NCI-H748 treated with DMSO at 0.1 percent for 48 hours (cell line): ENCODE measurements around the gene BMPR2.

ENCODE experiments used
- DNase-seq: peaks from one replicate; lab custom pipeline; 2025; lab: John Stamatoyannopoulos, UW

The BMPR2 gene

DNA sequence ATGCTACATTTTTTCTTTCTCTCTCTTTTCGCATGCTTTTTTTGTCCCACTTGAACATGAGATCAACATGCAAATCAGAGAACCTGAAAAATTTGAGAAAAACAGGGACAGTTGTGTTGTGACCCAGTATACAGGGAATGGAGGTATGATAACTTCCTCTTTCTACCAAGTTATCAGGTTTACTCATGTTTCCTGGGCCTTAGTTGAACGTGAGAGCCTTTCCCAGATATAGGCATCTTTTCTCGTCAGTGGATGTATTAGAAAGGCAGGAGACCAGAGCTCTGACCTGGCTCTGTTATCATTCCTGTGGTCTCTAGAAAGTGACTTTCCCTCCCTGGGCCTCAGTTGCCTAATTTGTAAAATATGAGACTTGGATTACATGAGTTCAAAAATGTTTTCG lies 228.6 kb downstream of the BMPR2 start:
- no peak for DNase-seq

DNA sequence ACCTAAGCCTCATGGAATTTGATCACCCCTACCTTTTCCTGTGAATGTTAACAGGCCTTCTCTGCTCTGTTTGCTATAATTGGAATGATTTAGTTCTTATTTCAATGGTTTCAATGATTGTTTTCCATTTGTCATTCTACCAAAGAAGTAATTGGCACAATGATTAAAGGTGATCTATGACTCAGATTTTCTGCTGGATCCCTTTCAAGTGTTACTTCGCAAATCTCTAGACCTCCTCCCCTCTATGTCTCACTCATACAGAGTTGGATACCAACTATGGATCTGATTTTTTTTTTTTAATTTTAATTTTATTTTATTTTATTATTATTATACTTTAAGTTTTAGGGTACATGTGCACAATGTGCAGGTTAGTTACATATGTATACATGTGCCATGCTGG lies 229.0 kb downstream of the BMPR2 start:
- no peak for DNase-seq

DNA sequence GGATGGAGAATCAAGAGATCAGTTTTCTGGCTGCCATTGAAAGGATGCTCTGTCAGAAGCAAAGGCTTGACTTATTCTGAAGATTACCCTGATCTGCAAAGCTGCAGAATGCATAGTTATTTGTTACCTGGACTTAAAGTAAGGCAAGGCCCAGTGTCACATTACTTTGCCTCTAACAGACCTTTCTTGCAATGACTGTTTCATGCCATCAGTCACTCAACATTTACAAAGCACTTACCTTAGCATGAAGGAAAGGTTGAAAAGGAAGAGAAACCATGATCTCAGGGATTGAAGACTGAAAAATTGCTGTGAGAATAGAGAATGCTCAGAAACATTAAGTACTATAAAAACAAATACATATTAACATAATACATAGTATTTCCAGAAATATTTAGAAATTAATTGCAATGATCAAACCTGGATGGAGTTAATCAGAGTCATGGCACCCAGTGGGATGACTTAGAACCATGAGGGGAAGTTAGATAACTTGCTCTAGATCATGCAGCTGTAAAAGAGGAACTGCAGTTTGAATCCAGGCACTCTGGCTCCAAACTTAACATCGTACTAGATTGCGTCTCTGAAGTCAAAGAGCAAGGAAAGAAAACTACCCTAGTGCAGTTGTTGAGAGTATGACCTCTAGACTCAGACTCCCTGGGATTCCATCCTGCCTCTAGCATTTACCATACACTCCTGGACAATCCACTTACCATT lies 232.2 kb downstream of the BMPR2 start:
- DNase-seq = no peak

DNA sequence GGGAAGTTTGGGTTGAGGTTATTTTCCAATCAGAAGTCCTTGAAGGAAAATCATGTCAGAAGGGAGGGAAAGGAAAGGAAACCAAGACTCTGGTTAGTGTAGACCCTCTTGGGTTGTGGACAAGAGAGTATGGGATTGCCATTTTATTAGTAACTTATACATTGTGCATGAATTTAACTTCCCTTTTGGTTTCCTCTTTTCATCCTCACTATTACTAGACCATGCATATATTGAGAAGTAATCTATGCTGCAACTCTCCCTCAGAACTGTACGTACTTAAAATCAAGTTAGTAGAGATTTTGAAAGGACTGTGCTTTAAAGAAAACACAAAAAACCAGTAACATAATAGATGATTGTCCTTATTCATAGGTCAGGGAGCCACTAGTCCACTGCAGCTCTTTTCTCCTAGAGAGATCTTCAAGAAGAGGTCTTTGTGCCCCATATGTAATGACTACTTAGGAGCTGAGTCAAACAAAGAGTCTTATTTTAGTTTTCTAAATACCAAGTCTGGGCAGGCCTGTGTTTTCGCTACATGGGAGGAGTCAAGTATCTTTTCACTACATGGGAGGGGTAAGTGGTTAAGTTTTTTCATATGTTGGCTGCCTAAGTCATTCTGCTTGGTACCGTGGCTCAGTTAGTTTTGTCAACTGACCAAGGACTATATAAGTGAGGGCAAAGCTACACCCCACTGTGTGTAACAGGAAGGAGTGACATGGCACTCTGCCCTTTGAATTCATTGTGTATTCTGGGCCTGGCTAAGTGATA lies 233.4 kb downstream of the BMPR2 start:
- no peak for DNase-seq

DNA sequence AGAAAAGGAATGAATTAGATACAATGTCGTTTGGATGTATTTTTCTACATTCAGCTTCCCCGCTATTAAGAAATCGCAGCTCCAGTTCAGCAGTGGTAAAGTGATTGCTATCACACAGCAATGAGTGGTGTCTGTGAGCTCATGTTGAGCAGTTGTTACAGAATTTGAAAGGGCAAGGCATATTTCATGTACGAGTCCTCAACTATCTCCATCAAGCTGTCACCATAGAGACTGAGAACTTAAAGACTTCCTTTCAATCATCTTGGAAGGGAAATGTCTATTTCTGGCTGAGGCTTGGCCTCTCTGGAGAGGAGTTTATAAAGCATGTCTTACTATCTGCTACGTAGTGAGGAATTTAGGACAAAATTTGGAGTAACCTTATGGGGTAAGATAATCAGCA lies 234.3 kb downstream of the BMPR2 start:
- DNase-seq = no peak

DNA sequence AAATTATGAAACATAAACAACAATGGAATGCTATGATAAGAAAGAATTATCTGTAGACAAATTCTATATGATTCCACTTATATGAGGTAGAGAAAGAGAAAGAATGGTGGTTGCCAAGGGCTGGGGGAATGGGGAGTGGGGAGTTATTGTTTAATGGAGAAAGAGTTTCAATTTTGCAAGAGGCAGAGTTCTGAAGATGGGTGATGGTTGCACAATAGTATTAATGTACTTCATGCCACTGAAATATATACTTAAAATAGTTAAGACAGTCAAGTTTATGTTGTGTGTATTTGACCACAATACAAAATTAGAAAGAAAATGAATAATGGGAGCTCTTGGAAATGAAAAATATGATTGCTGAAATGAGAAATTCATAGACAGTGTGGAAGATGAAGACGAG lies 236.0 kb downstream of the BMPR2 start:
- DNase-seq = no peak

DNA sequence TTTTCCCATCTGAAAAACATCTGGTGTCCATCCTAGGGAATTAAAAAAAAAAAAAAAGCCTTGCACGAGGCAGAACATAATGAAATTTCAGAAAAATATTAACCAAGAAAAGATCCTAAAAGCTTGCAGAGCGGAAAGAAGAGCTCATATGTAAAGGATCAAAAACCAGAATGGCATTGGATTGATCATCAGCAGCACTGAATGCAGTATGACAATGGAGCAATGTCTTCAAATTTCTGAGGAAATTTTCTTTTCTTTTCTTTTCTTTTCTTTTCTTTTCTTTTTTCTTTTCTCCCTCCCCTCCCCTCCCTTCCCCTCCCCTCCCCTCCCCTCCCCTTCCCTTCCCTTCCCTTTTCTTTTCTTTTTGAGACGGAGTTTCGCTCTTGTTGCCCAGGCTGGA lies 237.4 kb downstream of the BMPR2 start:
- no peak for DNase-seq
